HG02588 (cell line): Measurements from ENCODE around the gene EPB42.
"Not testable (repeated sequence)": the region's sequence is repeated elsewhere in the genome, so short reads cannot be mapped to it uniquely, and the experiment has no call there.

Source experiments
- ATAC-seq: cut with Tn5 transposase; IDR thresholded peaks from one replicate; pipeline ENCODE4 v1.9.1; 2021; ENCODE audit warnings: mild to moderate bottlenecking, moderate library complexity; ENCODE audit not compliant: unreplicated experiment

EPB42 gene

GRCh38 chr15:43242616-43243015 is 21.8 kb upstream of the EPB42 start:
- no peak for ATAC-seq

DNA sequence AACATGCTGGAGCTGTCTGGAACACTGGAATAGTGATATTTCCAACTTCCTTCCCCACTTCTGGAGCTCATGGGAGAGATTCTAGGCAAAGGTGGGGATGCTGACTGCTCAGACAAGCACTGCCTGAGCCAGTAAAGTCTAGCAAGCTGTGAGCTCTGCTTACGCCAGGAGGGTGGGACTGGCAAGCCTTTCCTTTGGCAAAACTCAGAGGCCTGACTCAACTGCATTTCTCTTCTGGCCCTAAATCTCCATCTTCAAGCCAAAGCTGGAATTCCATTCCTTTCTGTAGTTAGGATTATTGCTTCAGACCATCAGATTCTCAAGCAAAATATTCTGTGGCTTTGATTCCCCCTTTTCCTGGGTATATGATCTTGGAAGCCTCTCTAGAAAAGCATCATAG is 20.3 kb upstream of the EPB42 start:
- ATAC-seq, result no peak

DNA sequence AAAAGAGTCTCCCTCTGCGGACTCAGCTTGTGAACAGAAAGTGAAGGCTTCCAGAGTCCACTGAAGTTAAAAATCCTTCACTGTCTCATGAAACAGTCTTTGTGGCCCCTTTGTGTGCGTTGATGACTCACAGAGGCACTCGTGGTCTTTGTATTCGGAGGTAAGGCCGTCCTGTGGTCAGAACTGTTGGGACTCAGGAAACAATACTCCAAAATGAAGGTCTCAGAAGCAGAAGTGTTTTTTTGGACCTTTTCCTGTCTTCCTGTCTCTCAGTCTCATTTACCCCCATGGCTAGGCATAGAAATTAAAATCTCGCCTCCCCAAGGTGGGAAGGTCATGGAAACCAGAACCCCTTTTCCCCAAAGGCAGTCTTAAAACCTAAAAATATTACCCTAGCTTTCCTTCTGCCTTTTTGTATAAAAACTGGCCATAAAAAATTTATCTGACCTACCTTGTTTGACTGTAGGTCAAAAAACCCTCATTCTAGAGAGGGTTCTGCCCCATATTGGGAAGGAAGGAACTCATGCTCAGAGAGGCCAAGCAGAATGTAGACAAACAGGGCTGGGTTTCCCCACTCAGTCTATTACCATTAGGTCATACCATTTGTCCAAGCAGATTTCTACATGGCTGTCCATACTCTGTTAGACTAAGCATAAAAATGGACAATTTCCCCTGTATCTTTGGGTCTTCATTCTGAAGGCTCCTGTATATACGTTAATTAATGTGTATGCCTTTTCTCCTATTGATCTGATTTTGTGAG is 19.1 kb upstream of the EPB42 start:
- no peak for ATAC-seq

GRCh38 chr15:43238671-43239131 is 17.9 kb upstream of the EPB42 start:
- ATAC-seq, result no peak

- no peak for ATAC-seq
Measured at GRCh38 chr15:43237842-43238470, 17.1 kb upstream of the EPB42 start.

GRCh38 chr15:43235536-43235935 is 14.7 kb upstream of the EPB42 start:
- no peak for ATAC-seq

DNA sequence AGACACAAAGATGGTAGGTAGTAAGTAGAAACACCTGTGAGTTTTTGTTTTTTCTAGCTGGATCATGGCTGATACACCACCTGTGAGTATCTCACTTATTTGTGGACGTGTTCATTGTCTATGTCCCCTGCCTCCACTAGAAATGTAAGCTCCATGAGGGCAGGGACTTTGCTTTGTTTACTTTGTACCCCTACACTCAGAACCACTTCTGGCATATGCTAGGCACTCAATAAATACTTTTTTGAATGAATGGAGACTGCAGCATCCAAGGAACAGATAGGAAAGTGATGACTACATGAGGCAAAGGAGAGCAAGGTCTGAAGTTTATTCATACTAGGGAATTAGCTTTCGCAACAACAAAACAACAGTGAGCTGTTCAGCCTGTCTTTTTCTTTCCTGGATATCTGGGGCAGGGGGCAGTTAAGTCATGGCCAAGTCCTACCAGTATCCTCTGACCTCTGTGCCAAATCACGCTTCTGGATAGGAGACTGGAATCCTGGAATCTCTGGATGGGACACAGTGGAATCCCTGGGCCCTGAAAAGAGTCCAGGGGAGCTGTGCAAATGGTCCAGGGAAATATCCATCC is 11.6 kb upstream of the EPB42 start:
- no peak for ATAC-seq

GRCh38 chr15:43230640-43231115 is 9.9 kb upstream of the EPB42 start:
- no peak for ATAC-seq

DNA sequence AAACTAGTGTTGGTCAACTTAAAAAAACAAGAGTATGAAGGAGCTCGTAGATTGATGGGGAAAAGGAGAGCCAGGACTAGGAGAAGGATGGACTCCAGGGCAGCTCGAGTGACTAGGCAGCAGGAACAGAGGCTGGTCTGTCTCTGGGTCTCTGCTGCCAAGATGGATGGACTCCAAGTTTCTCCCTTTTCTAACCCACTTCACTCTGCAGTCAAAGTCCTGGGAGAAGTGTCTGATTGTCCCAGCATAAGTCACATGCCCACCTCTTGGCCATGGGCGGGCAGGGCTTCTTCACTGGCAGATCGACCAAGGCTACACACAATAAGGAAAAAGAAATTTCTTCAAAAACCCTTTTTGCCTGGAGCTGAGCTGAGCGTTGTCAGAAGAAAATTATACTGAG is 9.2 kb upstream of the EPB42 start:
- ATAC-seq, result no peak

DNA sequence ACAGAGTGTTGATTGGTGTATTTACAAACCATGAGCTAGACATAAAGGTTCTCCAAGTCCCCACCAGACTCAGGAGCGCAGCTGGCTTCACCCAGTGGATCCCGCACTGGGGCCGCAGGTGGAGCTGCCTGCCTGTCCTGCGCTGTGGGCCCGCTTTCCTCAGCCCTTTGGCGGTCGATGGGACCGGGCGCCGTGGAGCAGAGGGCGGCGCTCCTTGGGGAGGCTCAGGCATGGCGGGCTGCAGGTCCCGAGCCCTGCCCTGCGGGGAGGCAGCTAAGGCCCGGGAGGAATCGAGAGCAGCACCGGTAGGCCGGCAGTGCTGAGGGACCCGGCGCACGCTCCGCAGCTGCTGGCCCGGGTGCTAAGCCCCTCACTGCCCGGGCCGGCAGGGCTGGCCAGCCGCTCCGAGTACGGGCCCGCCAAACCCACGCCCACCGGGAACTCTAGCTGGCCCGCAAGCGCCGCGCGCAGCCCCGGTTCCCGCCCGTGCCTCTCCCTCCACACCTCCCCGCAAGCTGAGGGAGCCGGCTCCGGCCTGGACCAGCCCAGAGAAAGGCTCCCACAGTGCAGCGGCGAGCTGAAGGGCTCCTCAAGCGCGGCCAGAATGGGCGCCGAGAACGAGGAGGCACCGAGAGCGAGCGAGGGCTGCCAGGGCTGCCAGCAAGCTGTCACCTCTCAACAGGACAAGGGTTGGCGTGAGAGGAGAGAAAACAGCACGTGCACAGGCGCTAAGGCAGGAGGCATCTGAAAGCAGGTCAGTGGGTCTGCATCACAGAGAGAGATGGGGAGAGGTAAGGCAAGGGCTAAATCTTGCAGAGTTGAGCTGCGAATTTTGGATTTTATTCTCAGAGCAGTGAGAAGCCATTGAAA is 5.9 kb upstream of the EPB42 start:
- ATAC-seq, result no peak

GRCh38 chr15:43225950-43226255 is 5.1 kb upstream of the EPB42 start:
- ATAC-seq, result not testable (repeated sequence)

DNA sequence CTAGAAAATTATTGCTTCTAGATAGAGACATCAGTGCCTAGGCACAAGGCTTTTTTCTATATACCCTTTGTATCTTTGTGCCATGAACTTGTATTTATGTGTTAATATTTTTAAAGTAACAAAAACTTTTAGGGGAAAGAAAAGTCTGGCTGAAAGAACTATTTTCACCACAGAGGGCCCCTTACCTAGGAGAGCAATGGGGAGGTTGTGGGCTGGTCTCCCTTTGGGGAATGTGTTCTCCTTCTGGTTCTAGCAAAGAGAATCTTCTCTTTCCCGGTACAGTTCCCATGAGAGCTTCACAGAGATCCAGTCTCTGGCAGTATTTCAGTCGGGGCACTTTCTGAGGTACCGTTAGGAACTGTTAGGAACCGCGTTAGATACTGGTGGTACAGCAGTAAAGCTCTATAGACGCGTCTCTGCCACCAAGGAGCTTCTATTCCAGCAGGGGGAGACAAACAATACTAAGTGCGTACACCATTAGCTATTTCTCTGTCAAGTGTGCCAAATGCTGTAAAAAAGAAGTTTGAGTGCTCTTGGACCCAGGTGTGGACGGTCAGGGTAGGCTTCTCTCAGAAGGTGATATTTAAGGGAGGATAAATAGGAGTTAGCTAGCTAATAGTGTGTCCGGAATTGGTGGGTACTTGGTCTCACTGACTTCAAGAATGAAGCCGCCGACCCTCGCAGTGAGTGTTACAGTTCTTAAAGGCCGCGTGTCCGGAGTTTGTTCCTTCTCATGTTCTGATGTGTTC is 4.6 kb upstream of the EPB42 start:
- no peak for ATAC-seq

DNA sequence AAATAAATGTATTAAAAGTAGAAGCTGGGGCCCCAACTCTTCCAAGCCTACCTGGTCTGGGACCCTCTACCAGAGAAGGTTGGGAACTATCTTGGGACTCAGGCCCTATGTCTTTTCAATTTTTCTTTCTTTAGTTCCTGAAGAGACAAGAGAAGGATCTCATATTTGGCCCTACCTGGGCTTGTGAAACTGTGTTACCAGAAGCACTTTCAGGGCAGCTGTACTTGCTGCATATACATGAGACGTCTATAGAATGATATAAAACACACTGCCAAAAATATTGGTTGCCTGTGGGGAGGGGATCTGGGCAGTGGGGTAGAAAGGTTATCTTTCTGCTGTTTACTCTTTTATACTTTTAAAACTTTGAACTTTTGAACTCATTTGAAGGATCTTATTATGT is 604 bp upstream of the EPB42 start:
- ATAC-seq, result no peak

GRCh38 chr15:43219929-43220928 is 589 bp downstream of the EPB42 start:
- ATAC-seq, result no peak

DNA sequence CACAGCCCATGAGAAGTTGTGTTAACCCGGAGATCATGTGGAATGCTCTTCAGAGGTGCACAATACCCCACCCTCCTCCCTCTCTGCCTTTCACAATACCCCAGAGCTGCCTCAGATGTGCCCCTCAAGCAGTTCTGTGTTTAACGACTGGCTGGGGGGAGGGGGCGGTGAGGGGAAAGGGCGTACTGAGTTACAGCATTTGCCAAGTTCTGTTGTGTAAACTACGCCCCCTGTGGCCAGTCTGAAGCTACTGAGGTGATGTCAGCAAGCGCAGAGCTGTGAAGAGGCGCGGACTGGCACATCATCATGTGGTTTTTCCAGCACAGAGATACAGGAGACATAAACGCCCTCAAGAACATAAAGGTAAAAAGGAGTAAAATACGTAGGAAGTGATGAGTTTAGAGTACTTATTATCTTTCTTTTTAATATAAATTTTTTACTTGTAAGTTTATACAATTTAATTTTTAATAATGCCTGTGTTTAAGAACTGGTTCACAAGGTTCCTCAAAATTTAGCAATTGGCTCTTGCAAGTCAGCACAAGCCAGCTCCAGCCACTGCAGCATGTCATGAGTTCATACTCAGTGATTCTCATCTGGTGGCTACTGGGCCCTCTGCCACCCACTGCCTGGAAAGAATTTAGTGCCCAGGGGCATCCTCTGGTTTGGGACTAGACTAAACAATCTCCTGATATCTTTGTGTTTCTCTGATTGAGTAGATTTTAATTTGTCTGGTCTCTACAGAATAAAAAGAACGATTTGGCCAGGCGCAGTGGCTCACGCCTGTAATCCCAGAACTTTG is 1.7 kb downstream of the EPB42 start:
- no peak for ATAC-seq

DNA sequence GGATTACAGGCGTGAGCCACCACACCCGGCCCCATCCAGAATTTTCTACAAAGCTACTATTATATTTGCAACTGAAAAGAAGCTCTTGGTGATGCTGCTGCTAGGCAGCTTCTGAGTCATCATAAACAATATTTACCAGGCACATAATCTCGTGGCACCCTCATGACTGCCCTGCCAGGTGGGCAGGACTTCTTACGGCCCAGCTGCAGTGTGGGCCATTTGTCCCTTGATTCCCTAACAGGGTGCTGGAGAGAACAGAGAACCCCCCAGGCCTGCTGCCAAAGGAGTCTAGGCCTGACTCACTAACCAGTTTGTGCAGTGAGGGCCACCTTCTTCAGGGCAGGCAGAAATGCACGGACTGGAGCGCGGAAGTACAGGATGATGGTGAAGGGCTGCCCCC is 4.9 kb downstream of the EPB42 start:
- no peak for ATAC-seq

DNA sequence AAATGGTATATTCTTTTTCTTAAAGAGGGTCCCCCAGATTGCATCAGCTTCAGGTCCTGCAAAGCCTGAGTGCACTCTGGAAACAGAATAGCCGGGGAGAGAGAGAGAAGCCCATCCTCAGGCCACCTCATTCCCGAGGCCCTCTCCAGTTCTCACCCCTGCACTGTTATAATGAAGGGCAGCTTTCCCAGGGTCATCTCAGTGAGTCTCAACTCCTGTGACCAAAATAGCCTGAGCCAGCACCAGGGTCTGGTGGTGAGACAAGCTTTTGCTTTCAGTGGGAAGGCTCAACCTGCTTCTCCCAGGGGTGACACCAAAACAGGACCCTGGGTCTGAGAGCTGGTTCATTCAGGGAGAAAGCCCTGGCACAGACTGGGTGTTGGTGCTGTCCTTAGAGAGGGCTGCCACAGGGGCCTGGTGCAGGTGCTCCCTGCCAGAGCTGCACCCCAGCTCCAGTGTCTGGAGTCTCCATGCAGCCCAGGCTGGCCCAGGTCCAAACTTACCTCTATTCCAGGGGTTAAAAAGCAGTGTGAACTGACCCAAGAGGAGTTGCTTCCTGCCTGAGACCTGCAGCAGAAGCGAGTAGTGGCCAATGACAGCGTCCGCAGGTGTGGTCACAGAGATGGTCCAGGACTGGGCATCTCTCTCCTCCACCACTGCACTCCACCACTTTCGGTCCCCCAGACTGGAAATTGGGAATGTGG is 6.1 kb downstream of the EPB42 start:
- ATAC-seq, result no peak

GRCh38 chr15:43214169-43214568 is 6.6 kb downstream of the EPB42 start:
- ATAC-seq, result no peak
